HG02885 (cell line): ENCODE data around the gene NTF4.
"Not testable (repeated sequence)": the region's sequence is repeated elsewhere in the genome, so short reads cannot be mapped to it uniquely, and the experiment has no call there.

Experiments
- ATAC-seq: cut with Tn5 transposase; IDR thresholded peaks from one replicate; pipeline ENCODE4 v1.9.1; 2021; ENCODE audit warnings: mild to moderate bottlenecking; ENCODE audit not compliant: unreplicated experiment, poor library complexity

The NTF4 gene

DNA sequence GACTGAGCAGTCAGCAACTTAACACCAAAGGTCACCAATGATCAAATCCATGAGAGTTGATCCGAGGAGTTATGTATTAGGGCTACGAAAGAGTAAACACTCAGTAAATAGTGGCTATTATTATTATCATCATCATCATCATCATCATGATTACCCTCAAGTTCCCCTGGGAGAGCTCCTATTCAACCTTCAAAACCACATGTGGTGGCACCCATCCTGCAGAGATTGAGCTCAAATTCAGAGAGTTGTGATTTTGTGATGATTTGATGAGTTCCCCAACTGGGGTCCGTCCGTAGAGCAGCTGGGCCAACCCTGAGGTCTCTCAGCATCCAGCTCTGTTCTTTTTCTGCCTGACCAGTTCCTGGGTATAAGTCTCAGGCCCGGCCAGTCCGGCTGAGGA is 39.5 kb downstream of the NTF4 start:
- ATAC-seq: not testable (repeated sequence)

DNA sequence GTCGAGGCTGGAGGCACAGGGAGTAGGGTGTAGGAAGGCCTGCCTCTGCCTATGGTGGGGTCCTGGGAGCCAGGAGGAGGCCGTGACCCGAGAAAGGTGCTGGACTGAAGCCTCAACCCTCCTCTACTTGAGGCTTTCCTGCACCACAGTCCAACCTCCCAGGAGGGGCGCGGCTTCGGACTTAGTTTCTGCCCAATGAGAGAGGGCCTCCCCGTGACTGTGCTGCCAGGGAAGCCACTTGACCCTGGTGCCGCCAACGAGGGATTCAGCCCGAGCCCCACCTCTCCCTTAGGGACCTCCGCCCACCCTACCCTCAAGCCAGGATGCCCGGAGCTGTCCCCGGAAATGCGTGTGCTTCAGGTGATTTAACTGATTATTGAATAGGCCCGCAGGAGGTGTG is 40.4 kb downstream of the NTF4 start, which contains the start of gene CGB3:
Gene CGB3 (minus strand): TSS at position 101 of the 400 bp plus-strand sequence. CDS start 362 bp downstream, outside the sequence.
- ATAC-seq: not testable (repeated sequence)

DNA sequence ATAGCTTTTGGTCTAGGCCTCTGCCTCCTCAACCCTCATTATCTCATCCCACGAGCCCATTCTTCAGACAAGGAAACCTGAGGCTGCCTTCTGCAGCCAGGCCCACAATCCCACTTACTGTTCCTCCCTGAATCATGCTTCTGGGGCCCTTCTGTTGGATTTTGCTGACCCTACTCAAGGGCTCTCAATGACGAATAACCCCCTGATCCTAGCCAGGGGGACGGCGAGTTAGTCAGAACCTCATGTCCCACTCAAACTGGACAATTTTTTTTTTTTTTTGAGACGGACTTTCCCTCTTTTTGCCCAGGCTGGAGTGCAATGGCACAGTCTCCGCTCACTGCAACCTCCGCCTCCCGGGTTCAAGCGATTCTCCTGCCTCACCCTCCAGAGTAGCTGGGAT is 42.5 kb downstream of the NTF4 start:
- ATAC-seq: no peak

DNA sequence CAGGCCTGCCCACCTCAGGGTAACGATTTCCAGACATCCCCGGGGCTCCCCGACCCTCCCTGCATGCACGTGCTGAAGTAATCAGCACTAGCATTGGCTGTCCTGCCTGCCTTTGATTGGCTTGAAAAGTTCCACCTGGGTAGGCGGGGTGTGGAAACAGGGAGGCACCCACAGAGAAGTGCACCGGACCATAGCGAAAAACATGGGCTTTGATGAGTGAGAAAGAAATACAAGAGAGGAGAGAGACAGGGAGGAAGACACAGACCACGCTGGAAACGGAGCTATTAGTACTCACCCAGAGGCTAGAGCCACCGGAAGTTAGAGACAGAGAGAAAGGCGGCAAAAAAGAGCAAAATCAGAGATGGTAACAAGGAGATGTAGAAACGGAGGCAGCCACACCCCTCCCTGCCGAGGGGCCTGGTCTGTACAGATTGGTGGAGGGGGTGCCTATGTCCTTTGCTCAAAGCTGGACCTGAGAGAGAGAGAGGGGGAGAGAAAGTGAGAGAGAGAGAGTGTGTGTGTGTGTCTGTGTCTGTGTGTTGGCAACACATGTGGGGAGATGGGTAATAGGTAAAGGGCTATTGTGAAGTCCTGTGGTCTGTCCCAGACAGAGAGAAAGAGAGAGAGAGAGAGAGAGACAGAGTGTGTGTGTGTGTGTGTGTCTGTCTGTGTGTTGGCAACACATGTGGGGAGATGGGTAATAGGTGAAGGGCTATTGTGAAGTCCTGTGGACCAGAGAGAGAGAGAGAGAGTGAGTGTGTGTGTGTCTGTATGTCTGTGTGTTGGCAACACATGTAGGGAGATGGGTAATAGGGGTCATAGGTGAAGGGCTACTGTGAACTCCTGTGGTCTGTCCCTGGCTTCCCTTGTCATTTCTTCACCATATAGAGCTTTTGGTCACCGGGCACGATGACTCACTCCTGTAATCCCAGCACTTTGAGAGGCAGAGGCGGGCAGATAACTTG is 43.4 kb downstream of the NTF4 start:
- ATAC-seq: no peak

DNA sequence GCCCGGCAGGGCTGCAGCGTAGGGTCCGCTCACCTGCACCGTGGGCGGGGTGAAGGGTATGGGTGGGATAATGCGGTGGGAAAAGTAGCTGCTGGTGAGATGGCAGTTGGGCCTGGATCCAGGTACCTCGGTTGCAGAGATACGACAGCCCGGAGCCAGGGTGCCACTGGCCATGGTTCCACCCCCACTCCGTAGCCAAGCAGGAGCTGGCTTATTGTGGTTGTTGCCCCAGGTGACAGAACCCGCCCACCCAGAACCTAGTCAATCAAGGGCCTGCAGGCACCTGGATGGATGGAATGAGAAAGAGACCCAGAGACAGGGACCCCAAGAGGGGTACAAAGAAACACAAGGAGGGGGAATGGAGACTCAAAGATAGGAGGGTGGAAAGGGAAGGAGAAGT is 44.3 kb downstream of the NTF4 start:
- no peak for ATAC-seq

DNA sequence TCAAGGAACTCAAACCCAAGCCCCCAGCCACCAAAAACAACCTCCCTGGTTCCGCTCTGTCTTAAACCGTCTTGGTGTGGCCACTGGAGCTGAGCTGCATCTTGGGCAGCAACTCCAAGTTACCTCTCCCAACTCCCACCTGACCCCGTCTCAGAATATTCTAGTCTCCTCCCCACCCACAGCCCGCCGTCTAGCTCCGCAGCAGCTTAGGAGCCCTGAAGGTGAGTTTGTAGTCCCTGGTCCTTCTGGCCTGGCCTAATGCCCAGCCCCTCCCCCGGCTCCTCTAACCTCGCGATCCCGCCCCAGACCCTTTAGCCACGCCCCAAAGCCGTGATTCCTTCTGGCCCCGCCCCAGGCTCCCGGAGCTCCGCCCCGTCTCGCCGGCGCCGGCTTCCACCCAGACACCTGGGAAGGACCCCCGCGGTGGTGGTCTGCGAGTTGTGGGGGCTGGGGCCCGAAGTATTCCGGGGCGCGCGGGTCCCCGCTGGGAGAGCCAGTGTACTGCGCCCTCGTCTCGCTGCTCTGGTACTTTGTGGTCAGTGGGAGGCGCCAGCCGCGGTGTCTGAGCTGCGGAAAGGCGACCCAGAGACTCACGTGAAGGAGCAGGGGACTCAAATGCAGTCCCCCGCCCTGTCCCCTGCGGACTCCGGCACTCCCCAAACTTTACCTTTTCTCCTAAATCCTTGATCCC is 45.2 kb downstream of the NTF4 start:
- no peak for ATAC-seq

DNA sequence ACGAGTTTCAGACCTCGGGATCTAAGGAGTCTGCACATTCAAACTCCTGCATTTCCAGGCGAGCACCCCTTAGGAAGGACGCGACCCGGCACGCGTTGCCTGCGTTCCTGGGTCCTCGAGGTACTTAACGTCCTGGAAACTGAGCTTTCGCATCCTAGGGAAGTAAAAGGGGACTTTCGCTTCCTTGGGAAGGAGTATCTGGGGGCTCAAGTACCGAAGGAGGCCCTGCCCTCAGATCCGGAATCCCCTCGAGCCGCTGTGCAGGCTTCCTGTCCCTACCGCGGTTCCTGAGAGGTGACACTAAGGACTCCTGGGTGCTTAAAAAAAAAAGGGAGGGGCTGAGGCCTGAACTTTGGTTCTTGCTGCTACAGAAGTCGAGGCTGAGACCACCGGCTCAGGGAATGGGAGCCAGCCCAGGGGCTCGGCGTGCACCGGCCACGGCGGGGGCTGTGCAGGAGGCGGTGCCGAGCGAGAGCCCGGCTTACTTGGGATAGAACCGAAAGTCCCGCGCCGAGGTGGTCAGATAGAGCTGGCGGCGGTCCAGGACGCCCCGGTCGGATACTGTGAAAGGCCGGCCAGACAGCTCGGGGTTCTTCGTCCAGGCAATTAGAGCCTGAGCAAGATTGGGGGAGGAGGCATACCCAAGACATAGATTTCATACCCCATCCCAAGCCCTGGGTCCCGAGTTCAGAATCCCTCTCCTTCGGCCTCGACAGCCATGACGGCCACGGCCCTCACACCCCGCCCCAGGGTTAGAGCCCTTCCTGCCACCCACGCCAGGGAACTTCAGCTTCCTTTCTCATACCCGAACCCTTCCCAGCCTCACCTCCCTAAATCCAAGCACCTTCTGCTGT is 46.0 kb downstream of the NTF4 start:
- ATAC-seq: not testable (repeated sequence)

DNA sequence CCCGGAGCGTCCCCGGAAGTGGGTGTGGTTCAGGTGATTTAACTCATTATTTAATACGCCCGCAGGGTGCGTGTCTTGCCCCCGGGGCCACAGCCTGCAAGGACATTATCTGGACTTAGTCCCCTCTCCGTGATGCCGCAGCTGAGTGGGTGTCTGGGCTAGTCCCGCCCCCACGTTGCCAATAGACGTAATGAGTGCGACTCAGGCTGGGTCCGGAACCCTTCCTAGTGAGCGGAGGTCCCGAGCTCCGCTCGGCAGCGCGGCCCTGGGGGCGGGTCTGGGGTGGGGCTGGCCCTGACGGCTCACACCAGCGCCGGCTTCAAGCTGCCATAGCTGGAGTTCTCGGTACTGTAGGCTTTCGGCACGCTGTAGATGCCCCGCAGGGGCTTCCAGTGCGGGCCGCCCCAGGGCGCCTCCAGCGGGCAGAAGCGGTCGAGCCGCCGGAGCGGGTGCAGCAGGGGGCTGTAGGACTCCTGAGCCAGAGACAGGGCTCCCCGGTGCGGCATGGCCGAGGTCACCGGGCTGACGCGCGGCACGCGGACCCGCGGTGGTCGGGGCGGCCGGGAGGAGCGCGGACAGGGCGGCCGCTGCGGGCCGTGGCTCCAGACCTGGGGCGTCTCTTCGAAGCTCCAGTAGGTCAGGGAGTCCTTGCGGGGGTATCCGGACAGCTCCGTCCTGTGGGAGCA is 46.8 kb downstream of the NTF4 start:
- ATAC-seq: no peak

DNA sequence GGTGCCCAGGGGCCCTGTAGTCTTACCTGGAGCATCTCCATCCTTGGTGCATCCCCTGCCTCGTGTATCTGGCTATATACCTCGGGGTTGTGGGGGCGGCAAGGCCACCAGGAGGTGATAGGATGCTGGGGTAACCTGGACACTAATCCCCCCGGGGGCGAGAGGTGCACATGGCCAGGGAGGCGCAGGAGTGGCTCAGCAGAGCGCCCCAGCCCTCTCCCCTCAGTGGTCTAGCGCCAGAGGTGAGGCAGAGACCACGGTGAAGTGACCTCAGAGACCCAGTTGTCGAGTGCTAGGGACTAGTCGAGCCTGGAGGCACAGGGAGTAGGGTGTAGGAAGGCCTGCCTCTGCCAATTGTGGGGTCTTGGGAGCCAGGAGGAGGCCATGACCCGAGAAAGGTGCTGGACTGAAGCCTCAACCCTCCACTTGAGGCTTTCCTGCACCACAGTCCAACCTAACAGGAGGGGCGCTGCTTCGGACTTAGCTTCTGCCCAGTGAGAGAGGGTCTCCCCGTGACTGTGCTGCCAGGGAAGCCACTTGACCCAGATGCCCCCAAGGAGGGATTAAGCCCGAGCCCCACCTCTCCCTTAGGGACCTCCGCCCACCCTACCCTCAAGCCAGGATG is 47.5 kb downstream of the NTF4 start, which contains the start of gene LHB:
Gene LHB (minus strand): TSS at position 51 of the 625 bp plus-strand sequence. CDS start 10 bp downstream, at position 41.
- ATAC-seq: no peak

DNA sequence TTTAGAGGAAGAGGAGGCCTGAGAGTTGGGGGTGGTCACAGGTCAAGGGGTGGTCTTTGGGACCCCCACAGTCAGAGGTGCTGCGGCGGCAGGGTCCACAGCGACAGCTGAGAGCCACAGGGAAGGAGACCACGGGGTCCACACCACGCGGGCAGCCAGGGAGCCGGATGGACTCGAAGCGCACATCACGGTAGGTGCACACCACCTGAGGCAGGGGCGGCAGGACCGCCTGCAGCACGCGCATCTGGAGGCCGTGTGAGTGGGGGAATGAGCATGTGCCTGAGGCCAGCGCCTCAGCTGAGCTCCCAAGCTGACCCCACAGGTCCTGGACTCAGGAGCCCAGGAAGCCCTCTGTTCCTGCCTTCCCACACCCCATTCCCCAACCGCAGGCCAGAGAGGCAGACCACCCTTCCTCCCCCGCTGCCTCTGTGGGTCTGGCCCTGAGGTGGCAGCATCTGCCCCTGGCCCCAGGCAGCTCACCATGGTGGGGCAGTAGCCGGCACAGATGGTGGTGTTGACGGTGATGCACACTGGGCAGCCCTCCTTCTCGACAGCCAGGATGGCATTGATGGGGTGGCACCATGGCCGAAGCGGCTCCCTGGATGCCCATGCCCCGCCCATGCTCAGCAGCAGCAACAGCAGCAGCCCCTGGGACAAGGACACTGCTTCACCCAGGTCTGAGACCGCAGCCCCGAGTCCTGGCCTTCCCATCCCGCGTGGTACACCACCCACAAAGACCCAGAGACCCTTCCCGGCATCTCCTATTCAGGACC is 48.4 kb downstream of the NTF4 start:
- ATAC-seq: no peak

DNA sequence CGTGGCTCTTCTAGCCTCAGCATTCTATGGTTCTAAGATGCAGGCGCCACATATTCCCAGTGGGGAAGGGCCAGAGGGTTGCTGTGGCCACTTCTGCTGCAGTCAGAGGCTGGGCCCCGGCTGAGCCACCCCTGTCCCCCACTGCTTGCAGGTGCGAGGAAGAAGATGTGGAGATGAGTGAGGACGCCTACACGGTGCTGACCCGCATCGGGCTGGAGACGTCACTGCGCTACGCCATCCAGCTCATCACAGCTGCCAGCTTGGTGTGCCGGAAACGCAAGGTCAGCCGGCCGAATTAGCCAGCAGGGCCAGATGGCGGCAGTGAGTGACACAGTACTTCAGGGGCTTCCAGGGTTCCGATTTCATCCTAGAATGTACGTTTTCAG is 49.8 kb downstream of the NTF4 start:
- ATAC-seq: no peak

DNA sequence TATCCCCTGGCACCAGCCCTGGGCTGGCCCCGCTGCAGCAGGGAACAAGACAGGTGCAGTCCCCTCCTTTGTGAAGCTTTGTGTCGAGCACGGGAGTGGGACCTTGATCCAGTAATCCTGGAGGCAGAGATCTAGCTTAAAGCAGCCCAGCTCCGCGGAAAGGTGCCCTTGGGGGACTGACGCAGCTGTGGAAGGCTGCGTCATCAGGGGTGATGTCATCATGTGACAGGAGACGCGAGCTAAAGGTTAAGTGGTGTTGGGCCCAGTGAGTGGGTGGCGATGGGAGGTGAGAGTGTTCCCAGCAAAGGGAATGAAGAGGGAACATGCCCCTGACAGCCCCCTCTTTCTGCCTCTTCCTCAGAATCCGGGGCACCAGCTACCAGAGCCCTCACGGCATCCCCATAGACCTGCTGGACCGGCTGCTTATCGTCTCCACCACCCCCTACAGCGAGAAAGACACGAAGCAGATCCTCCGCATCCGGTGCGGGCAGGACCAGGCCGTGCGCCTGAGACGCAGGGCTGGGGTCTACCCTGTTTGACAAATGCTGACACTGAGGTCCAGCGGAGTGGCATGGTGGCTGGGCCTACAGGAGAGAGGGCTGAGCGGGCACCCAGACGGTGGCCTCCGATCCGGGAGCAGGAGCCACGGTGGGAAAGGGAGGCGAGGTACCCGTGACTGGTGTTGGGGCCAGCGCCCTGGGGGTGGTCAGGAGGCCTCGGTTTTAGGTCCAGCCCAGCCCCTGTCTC is 50.3 kb downstream of the NTF4 start:
- ATAC-seq: no peak

DNA sequence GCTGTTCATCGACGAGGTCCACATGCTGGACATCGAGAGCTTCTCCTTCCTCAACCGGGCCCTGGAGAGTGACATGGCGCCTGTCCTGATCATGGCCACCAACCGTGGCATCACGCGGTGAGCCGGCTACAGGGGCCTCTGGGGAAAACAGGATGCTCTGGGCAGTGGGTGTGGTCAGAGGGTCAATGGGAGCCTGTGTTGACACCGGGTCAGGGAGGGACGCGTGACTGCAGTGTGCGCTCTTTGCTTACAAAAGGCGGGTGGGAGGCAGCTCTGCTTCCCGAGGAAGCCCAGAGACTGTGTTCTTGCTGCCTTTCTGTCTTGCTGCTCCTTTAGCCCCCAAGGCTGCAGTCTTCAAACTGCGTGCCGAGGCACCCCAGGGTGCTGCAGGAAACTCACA is 53.4 kb downstream of the NTF4 start:
- no peak for ATAC-seq
